ENCODE measurements around the gene MDFIC2. TPM values are rescaled to one million over a fixed set of nuclear protein-coding genes. Genes with fewer than 3 reads are reported as not detected.
"Not testable (repeated sequence)": the region's sequence is repeated elsewhere in the genome, so short reads cannot be mapped to it uniquely, and the experiment has no call there.

Gene MDFIC2
- total RNA-seq, 1 donor from 2014 or later, result not detected

- no peaks in the 10 kb centered on the region for H3K4me1 ChIP-seq
- no peak overlapping the region for H3K27ac ChIP-seq
- no peaks in the 10 kb centered on the region for H3K36me3 ChIP-seq
- no peak overlapping the region for H3K4me3 ChIP-seq
- no peaks in the 10 kb centered on the region for H3K27me3 ChIP-seq
- H3K9me3 ChIP-seq, result no peaks in the 10 kb centered on the region
- DNase-seq (ENCODE audit: extremely low spot score in 2 of 2), result no peak
- intact Hi-C loops (cut with DNase I), result no loop called here
- TF ChIP-seq POLR2AphosphoS5 (IDR thresholded peaks at IDR 0.05; ENCODE audit: insufficient read depth in 1 of 2, low read depth in 1 of 2) (no peak), POLR2A (IDR thresholded peaks at IDR 0.05) (no peak), CTCF (IDR thresholded peaks at IDR 0.05) (no peak)
Observed at GRCh38 chr3:70224337-70224736, 88.1 kb downstream of the MDFIC2 start.

- TF ChIP-seq POLR2AphosphoS5 (IDR thresholded peaks at IDR 0.05; ENCODE audit: insufficient read depth in 1 of 2, low read depth in 1 of 2) (no peak), POLR2A (IDR thresholded peaks at IDR 0.05) (no peak), CTCF (IDR thresholded peaks at IDR 0.05) (no peak)
- Histone ChIP-seq H3K27me3 (no peaks in the 10 kb centered on the region), H3K4me1 (no peaks in the 10 kb centered on the region), H3K27ac (no peak overlapping the region), H3K4me3 (no peak overlapping the region), H3K9me3 (no peaks in the 10 kb centered on the region), H3K36me3 (no peaks in the 10 kb centered on the region)
- DNase-seq (ENCODE audit: extremely low spot score in 2 of 2), result no peak
- intact Hi-C loops (cut with DNase I), result no loop called here
Observed at GRCh38 chr3:70218471-70218870, 94.0 kb downstream of the MDFIC2 start.

GRCh38 chr3:70211274-70211673, 101.2 kb downstream of the MDFIC2 start:
- H3K36me3 ChIP-seq; DNase-seq (ENCODE audit: extremely low spot score in 2 of 2); intact Hi-C loops (cut with DNase I); H3K9me3 ChIP-seq; H3K4me3 ChIP-seq; H3K27ac ChIP-seq; H3K27me3 ChIP-seq; H3K4me1 ChIP-seq: not testable (repeated sequence)

GRCh38 chr3:70201975-70202374, 110.5 kb downstream of the MDFIC2 start:
- no peaks in the 10 kb centered on the region for H3K9me3 ChIP-seq
- intact Hi-C loops (cut with DNase I), result no loop called here
- no peaks in the 10 kb centered on the region for H3K36me3 ChIP-seq
- TF ChIP-seq CTCF (IDR thresholded peaks at IDR 0.05) (no peak), POLR2AphosphoS5 (IDR thresholded peaks at IDR 0.05; ENCODE audit: insufficient read depth in 1 of 2, low read depth in 1 of 2) (no peak), POLR2A (IDR thresholded peaks at IDR 0.05) (no peak)
- DNase-seq (ENCODE audit: extremely low spot score in 2 of 2), result no peak
- no peak overlapping the region for H3K4me3 ChIP-seq
- H3K27ac ChIP-seq, result no peak overlapping the region
- no peaks in the 10 kb centered on the region for H3K4me1 ChIP-seq
- H3K27me3 ChIP-seq, result no peaks in the 10 kb centered on the region

- Histone ChIP-seq H3K4me3 (no peak overlapping the region), H3K27me3 (no peaks in the 10 kb centered on the region), H3K9me3 (no peaks in the 10 kb centered on the region), H3K27ac (no peak overlapping the region), H3K36me3 (no peaks in the 10 kb centered on the region), H3K4me1 (no peaks in the 10 kb centered on the region)
- no peak for DNase-seq (ENCODE audit: extremely low spot score in 2 of 2)
- TF ChIP-seq POLR2A (IDR thresholded peaks at IDR 0.05), result no peak
- no peak for TF ChIP-seq POLR2AphosphoS5 (IDR thresholded peaks at IDR 0.05; ENCODE audit: insufficient read depth in 1 of 2, low read depth in 1 of 2)
- TF ChIP-seq CTCF (IDR thresholded peaks at IDR 0.05), result no peak
- intact Hi-C loops (cut with DNase I), result no loop called here
Observed at GRCh38 chr3:70189884-70190473, 122.5 kb downstream of the MDFIC2 start.

All from vagina (tissue), 2 donors.